GDM1 (cell line): ENCODE measurements around the gene MCF2L2.
A peak's percentile ranks its signal among the peaks of the same experiment; 100 is the strongest.

ENCODE experiments used
- DNase-seq: peaks from one replicate; lab custom pipeline; 2025; lab: John Stamatoyannopoulos, UW

MCF2L2 gene

GRCh38 chr3:183265834-183266417, 162.5 kb downstream of the MCF2L2 start:
- DNase-seq = no peak

- no peak for DNase-seq
Observed at GRCh38 chr3:183265157-183265642, 163.2 kb downstream of the MCF2L2 start.

GRCh38 chr3:183264268-183264667, 164.2 kb downstream of the MCF2L2 start:
- DNase-seq = no peak

- DNase-seq = no peak
Observed at GRCh38 chr3:183262875-183263378, 165.5 kb downstream of the MCF2L2 start.

- DNase-seq = no peak
Observed at GRCh38 chr3:183261151-183261724, 167.2 kb downstream of the MCF2L2 start.

- DNase-seq = peak; percentile 51
Observed at GRCh38 chr3:183260167-183260904, 168.1 kb downstream of the MCF2L2 start.

GRCh38 chr3:183259621-183260020, 168.8 kb downstream of the MCF2L2 start:
- DNase-seq = no peak

- no peak for DNase-seq
Observed at GRCh38 chr3:183259087-183259486, 169.3 kb downstream of the MCF2L2 start.

GRCh38 chr3:183255348-183255730, 173.1 kb downstream of the MCF2L2 start:
- no peak for DNase-seq

GRCh38 chr3:183254487-183255347, 173.7 kb downstream of the MCF2L2 start:
- peak; percentile 38 for DNase-seq

- DNase-seq = peak; percentile 27
Observed at GRCh38 chr3:183253528-183254486, 174.6 kb downstream of the MCF2L2 start.

- no peak for DNase-seq
Observed at GRCh38 chr3:183252973-183253527, 175.4 kb downstream of the MCF2L2 start, which contains the start of gene B3GNT5. Gene B3GNT5, plus strand, starts transcription at chr3:183253253. Its CDS starts 16,546 bp downstream, at chr3:183269799.

- DNase-seq = no peak
Observed at GRCh38 chr3:183252118-183252782, 176.2 kb downstream of the MCF2L2 start.

GRCh38 chr3:183249006-183249718, 179.3 kb downstream of the MCF2L2 start:
- peak; percentile 29 for DNase-seq

GRCh38 chr3:183247011-183247589, 181.3 kb downstream of the MCF2L2 start:
- DNase-seq = no peak

GRCh38 chr3:183244981-183245476, 183.4 kb downstream of the MCF2L2 start:
- no peak for DNase-seq

- DNase-seq = peak; percentile 80
Observed at GRCh38 chr3:183244219-183244618, 184.2 kb downstream of the MCF2L2 start.

GRCh38 chr3:183242431-183242830, 186.0 kb downstream of the MCF2L2 start:
- DNase-seq = no peak

GRCh38 chr3:183239046-183239445, 189.4 kb downstream of the MCF2L2 start:
- DNase-seq = no peak
